CD8-positive, alpha-beta memory T cell (primary cell): ENCODE measurements around the gene GRID2. TPM values are rescaled to one million over a fixed set of nuclear protein-coding genes. Genes with fewer than 3 reads are reported as not detected.

Experiments used
- CTCF ChIA-PET: fragments of 350-600 bp; sonication (Branson Sonifier 250); formaldehyde crosslinking; loops from one replicate; lab custom pipeline; 2021; ENCODE audit warnings: antibody characterized with exemption; lab: Charles Lee
- POLR2A ChIA-PET: fragments of 350-600 bp; sonication (Branson Sonifier 250); formaldehyde crosslinking; loops from one replicate; lab custom pipeline; 2021; ENCODE audit warnings: antibody characterized with exemption; lab: Charles Lee
- DNase-seq, 5 donors: peaks; one replicate each; pipeline versions ENCODE4 v3.0.0 to v3.0.0-alpha.2; 2020 to 2022; ENCODE audit warnings: mixed read lengths in 1 of 5
- H3K27ac ChIP-seq: one replicate; pipeline ENCODE4 v1.7.0; 2013; ENCODE audit warnings: low read depth, mild to moderate bottlenecking, low read length, moderate library complexity
- H3K27me3 ChIP-seq: 2 replicates; pipeline ENCODE4 v1.7.0; 2013; ENCODE audit warnings: low read length, mild to moderate bottlenecking; ENCODE audit not compliant: insufficient read depth, poor library complexity, severe bottlenecking
- H3K36me3 ChIP-seq: 2 replicates; pipeline ENCODE4 v1.7.0; 2013; ENCODE audit warnings: mild to moderate bottlenecking, low read length, moderate library complexity; ENCODE audit not compliant: insufficient read depth
- H3K4me1 ChIP-seq: 2 replicates; pipeline ENCODE4 v1.7.0; 2013; ENCODE audit warnings: mild to moderate bottlenecking, low read length, moderate library complexity; ENCODE audit not compliant: insufficient read depth
- H3K4me3 ChIP-seq: 2 replicates; pipeline ENCODE4 v1.7.0; 2013; ENCODE audit warnings: mild to moderate bottlenecking, low read length
- H3K9me3 ChIP-seq: 2 replicates; pipeline ENCODE4 v1.7.0; 2013; ENCODE audit warnings: mild to moderate bottlenecking, low read length
- H3K27ac Mint-ChIP-seq, 8 donors: one replicate each; pipeline ENCODE4 v1.8.0; 2020 to 2021; ENCODE audit warnings: mixed read lengths in 8 of 8, mild to moderate bottlenecking in 6 of 8, inconsistent platforms in 3 of 8, moderate library complexity in 3 of 8
- H3K27me3 Mint-ChIP-seq, 2 donors: one replicate each; pipeline ENCODE4 v1.8.0; 2020 to 2021; ENCODE audit warnings: mixed read lengths in 2 of 2, mild to moderate bottlenecking in 1 of 2, moderate library complexity in 1 of 2
- H3K36me3 Mint-ChIP-seq, 3 donors: one replicate each; pipeline ENCODE4 v1.8.0; 2020 to 2021; ENCODE audit warnings: mixed read lengths in 3 of 3, inconsistent platforms in 1 of 3, mild to moderate bottlenecking in 1 of 3
- H3K4me1 Mint-ChIP-seq, 3 donors: one replicate each; pipeline ENCODE4 v1.8.0; 2020 to 2021; ENCODE audit warnings: mixed read lengths in 3 of 3, inconsistent platforms in 1 of 3, mild to moderate bottlenecking in 1 of 3
- H3K4me3 Mint-ChIP-seq, 7 donors: one replicate each; pipeline ENCODE4 v1.8.0; 2020 to 2021; ENCODE audit warnings: mixed read lengths in 7 of 7, mild to moderate bottlenecking in 6 of 7, moderate library complexity in 4 of 7, inconsistent platforms in 2 of 7
- H3K9me3 Mint-ChIP-seq, 5 donors: one replicate each; pipeline ENCODE4 v1.8.0; 2020 to 2022; ENCODE audit warnings: mixed read lengths in 5 of 5, mild to moderate bottlenecking in 3 of 5, moderate library complexity in 2 of 5, inconsistent platforms in 1 of 5
- polyA plus RNA-seq: library from polyadenylated mRNA; unstranded; fragments of 300-500 nt; fragmentation: Illumina TruSeq; gene quantifications from one replicate; pipeline ENCODE4 v1.2.3, GENCODE V29; 2021
- total RNA-seq, 2 experiments: library from RNA; stranded (reverse); gene quantifications; one replicate each; pipeline ENCODE4 v1.2.3, GENCODE V29; 2021

GRID2 gene
- total and polyA plus RNA-seq, 3 experiments from 2014 or later = not detected

DNA sequence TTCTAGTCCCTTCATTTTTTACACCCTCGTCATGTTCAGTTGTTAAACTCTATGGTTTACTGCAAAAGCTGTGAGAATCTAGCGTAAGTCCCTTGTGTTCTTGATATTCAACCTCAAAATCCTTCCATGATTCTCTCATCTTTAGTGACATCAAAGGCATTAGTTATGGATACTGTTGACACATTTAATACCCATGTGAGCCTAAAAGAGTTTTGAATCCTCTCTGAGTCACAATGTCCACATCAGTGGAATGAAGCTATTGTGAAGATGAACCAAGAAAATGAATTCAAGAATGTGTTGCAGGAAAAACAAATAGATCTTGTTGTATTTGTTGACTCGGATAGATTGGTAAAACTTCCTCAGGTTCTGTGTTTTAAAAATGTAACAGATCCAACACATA is 1130.1 kb downstream of the GRID2 start:
- H3K27ac ChIP-seq = no peak overlapping the region
- H3K9me3 Mint-ChIP-seq = peaks cover 2 to 25% (median 2%) of the 10 kb centered on the region in 5 donors
- H3K27ac Mint-ChIP-seq = no peak overlapping the region
- no peaks in the 10 kb centered on the region for H3K36me3 Mint-ChIP-seq
- no peaks in the 10 kb centered on the region for H3K4me1 Mint-ChIP-seq
- no peak overlapping the region for H3K4me3 ChIP-seq
- H3K27me3 Mint-ChIP-seq = no peaks in the 10 kb centered on the region
- no peaks in the 10 kb centered on the region for H3K27me3 ChIP-seq
- no peaks in the 10 kb centered on the region for H3K36me3 ChIP-seq
- CTCF ChIA-PET = no interaction called here
- POLR2A ChIA-PET = no interaction called here
- H3K4me1 ChIP-seq = no peaks in the 10 kb centered on the region
- no peak overlapping the region for H3K4me3 Mint-ChIP-seq
- no peak for DNase-seq
- no peaks in the 10 kb centered on the region for H3K9me3 ChIP-seq

DNA sequence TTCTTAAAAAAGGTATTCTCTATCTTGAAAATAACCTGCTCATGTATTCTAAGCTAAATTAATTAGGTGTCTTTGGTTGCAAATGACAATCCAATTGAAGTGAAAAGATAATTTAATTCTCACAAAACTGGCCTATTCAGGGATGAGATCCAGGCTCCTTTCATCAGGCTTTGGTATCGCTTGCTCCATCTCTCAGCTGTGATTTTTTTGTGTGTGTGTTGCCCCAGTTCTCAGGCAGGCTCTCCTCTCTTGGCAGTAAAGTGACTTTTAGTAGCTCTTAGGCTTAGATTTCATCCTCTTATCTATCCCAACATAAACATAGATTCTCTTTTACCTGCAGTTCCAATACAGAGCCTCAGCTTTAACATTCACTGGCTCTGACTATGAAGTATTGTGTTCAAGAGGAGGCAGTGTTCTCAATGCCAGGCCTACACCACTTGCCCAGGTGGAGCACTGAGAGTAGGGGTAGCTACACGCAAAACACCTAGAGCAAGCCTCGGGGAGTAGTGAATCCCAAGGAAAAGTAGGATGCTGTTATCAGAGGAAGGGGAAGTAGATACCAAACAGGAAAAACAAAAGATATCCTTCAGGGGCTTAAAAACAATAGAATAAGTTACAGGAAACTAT is 1132.3 kb downstream of the GRID2 start:
- H3K27ac ChIP-seq = no peak overlapping the region
- Mint-ChIP-seq H3K27ac (no peak overlapping the region), H3K4me3 (no peak overlapping the region), H3K36me3 (no peaks in the 10 kb centered on the region), H3K4me1 (no peaks in the 10 kb centered on the region), H3K9me3 (peaks cover 0 to 29% (median 7%) of the 10 kb centered on the region in 5 donors), H3K27me3 (no peaks in the 10 kb centered on the region)
- ChIA-PET CTCF (no interaction called here), POLR2A (no interaction called here)
- H3K9me3 ChIP-seq = no peaks in the 10 kb centered on the region
- H3K36me3 ChIP-seq = no peaks in the 10 kb centered on the region
- H3K27me3 ChIP-seq = no peaks in the 10 kb centered on the region
- no peak for DNase-seq
- no peaks in the 10 kb centered on the region for H3K4me1 ChIP-seq
- H3K4me3 ChIP-seq = no peak overlapping the region

DNA sequence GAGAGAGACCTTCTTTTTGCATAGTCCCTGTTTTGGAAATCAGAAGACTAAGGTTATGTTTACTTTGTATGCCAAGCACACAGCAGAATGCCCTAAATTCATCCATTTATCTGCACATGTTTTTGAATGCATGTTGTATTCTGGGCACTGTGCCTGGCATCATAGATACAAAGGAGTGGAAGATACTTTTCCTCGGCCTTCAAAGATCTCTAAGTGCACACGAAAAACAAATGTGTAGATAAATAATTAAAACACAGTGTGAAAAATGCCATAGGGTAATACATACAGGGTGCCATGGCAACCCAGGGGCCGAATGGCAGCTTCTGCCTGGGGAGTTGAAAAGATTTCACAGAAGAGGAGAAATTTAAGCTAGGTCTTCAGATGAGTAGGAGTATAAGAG is 1134.2 kb downstream of the GRID2 start:
- no peak overlapping the region for H3K4me3 Mint-ChIP-seq
- Histone ChIP-seq H3K9me3 (no peaks in the 10 kb centered on the region), H3K4me3 (no peak overlapping the region), H3K27ac (no peak overlapping the region), H3K27me3 (no peaks in the 10 kb centered on the region), H3K36me3 (no peaks in the 10 kb centered on the region), H3K4me1 (no peaks in the 10 kb centered on the region)
- peaks cover 0 to 33% (median 10%) of the 10 kb centered on the region in 5 donors for H3K9me3 Mint-ChIP-seq
- no peaks in the 10 kb centered on the region for H3K36me3 Mint-ChIP-seq
- CTCF ChIA-PET = no interaction called here
- no peaks in the 10 kb centered on the region for H3K4me1 Mint-ChIP-seq
- no peaks in the 10 kb centered on the region for H3K27me3 Mint-ChIP-seq
- no peak for DNase-seq
- no peak overlapping the region for H3K27ac Mint-ChIP-seq
- POLR2A ChIA-PET = no interaction called here

DNA sequence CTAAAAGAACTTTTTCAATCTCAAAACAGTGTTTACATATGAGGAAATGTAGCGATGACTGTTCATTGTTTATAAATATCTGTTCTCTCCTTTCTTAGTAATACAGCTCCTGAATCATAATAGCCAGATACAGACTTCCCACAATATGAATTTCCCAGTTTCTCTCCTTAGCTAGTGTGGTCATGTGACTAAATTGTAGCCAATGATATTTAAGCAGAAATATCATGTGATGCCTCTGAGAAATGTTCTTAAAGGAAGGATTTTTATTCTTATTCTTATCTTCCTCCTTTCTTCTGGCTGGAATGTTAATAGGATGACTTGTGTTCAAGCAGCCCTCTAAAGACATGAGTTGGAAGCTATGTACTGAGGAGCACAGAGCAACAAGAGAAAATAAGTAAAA is 1141.1 kb downstream of the GRID2 start:
- H3K4me3 Mint-ChIP-seq = no peak overlapping the region
- Histone ChIP-seq H3K27ac (no peak overlapping the region), H3K9me3 (no peaks in the 10 kb centered on the region), H3K36me3 (no peaks in the 10 kb centered on the region), H3K4me3 (no peak overlapping the region), H3K4me1 (no peaks in the 10 kb centered on the region), H3K27me3 (no peaks in the 10 kb centered on the region)
- H3K36me3 Mint-ChIP-seq = no peaks in the 10 kb centered on the region
- no peaks in the 10 kb centered on the region for H3K27me3 Mint-ChIP-seq
- ChIA-PET POLR2A (no interaction called here), CTCF (no interaction called here)
- peaks cover 0 to 19% (median 6%) of the 10 kb centered on the region in 5 donors for H3K9me3 Mint-ChIP-seq
- H3K4me1 Mint-ChIP-seq = no peaks in the 10 kb centered on the region
- DNase-seq = no peak
- H3K27ac Mint-ChIP-seq = no peak overlapping the region

DNA sequence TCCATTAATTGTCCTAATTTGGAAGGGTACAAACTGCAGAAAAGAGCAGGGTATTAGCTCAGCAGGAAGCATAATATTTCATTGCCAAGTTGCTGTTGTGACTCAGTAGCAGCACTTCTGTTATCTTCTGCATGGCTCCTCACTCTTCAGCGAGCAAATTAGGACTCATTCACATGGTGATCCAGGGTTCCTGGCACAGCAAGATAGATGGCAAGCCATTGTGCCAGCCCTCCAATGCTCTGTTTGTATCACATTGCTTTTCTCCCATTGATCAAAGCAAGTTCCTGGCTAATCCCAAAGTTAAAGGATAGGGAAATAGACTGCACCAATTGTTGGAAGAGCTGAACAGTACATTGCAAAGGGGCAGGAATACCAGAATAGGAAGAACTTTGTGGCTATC is 1142.3 kb downstream of the GRID2 start:
- Histone ChIP-seq H3K9me3 (no peaks in the 10 kb centered on the region), H3K27me3 (no peaks in the 10 kb centered on the region), H3K4me1 (no peaks in the 10 kb centered on the region), H3K36me3 (no peaks in the 10 kb centered on the region), H3K27ac (no peak overlapping the region), H3K4me3 (no peak overlapping the region)
- Mint-ChIP-seq H3K4me3 (no peak overlapping the region), H3K9me3 (peaks cover 0 to 19% (median 6%) of the 10 kb centered on the region in 5 donors), H3K27me3 (no peaks in the 10 kb centered on the region), H3K4me1 (no peaks in the 10 kb centered on the region), H3K27ac (no peak overlapping the region), H3K36me3 (no peaks in the 10 kb centered on the region)
- ChIA-PET POLR2A (no interaction called here), CTCF (no interaction called here)
- DNase-seq = no peak

DNA sequence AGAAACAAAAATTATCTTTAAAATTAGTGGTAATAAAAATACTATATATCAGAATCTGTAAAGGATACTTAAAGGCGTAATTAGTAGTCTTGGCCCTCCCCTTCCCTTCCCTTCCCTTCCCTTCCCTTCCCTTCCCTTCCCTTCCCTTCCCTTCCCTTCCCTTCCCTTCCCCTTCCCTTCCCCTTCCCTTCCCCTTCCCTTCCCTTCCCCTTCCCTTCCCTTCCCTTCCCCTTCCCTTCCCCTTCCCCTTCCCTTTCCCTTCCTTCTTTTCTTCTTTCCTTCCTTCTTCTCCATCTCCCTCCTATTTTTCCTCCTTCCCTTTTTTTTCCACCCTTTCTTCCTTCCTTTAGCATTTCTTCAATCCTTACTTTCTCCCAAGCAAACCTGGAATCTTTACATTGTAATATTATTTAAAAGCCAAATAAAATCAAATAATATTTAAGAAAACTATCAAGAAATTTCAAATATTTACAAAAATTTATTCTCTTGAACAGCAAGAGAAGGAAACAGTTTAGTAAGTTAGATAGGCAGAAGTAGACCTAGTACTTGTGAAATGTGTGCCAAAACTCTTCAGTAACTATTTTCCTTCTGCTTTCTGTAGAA is 1145.0 kb downstream of the GRID2 start:
- DNase-seq = no peak
- no peaks in the 10 kb centered on the region for H3K36me3 ChIP-seq
- POLR2A ChIA-PET = no interaction called here

DNA sequence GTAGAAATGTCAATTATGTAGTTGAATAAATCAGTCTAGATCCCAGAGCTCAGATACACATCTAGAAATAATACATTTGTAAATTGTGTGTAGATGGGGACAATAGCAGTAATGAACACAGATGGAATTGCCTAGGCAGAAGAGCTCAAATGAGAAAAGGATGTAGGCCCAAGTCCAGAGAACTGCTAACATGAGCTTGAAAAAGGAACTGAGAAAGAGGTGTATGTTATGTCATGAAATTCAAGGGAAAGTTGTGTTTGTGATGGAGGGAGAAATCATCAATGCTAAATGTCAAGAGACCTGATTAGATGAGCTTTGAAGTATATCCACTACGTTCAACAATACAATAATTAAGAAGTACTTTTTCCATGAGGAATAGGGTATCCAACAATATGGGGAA is 1148.2 kb downstream of the GRID2 start:
- DNase-seq = no peak
- H3K27ac ChIP-seq = no peak overlapping the region
- Mint-ChIP-seq H3K4me3 (no peak overlapping the region), H3K9me3 (peaks cover 0 to 20% (median 1%) of the 10 kb centered on the region in 5 donors), H3K27me3 (no peaks in the 10 kb centered on the region), H3K4me1 (no peaks in the 10 kb centered on the region), H3K27ac (no peak overlapping the region), H3K36me3 (no peaks in the 10 kb centered on the region)
- no peaks in the 10 kb centered on the region for H3K36me3 ChIP-seq
- H3K4me1 ChIP-seq = no peaks in the 10 kb centered on the region
- no peak overlapping the region for H3K4me3 ChIP-seq
- no peaks in the 10 kb centered on the region for H3K9me3 ChIP-seq
- H3K27me3 ChIP-seq = no peaks in the 10 kb centered on the region
- POLR2A ChIA-PET = no interaction called here
- CTCF ChIA-PET = no interaction called here

More for the DNA sequence above, 1145.0 kb downstream of the GRID2 start:
- H3K27ac ChIP-seq = no peak overlapping the region
- no peaks in the 10 kb centered on the region for H3K27me3 Mint-ChIP-seq
- H3K36me3 Mint-ChIP-seq = no peaks in the 10 kb centered on the region
- H3K9me3 Mint-ChIP-seq = peaks cover 0 to 10% (median 0%) of the 10 kb centered on the region in 5 donors
- H3K9me3 ChIP-seq = no peaks in the 10 kb centered on the region
- no peak overlapping the region for H3K4me3 ChIP-seq
- H3K27me3 ChIP-seq = no peaks in the 10 kb centered on the region
- H3K4me1 Mint-ChIP-seq = no peaks in the 10 kb centered on the region
- H3K4me3 Mint-ChIP-seq = no peak overlapping the region
- CTCF ChIA-PET = no interaction called here
- no peak overlapping the region for H3K27ac Mint-ChIP-seq
- no peaks in the 10 kb centered on the region for H3K4me1 ChIP-seq

DNA sequence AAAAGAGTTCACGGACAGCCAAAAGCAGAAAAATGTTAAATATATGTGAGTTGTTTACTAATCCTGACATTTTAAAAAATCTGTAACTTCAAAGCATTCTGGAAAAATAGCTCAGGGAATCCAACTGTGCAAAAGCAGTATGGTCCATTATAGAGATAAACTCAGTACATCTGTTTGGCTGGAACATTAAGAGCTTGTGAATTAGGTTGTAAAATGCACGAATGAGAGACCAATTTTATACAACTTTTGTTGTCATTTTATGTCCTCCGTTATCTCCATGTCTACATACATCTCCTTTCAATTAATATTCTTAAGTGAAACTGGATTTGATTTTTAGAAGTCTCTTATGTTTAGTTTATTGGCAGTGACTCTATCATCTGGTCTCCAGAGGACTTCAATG is 1157.8 kb downstream of the GRID2 start:
- Mint-ChIP-seq H3K36me3 (no peaks in the 10 kb centered on the region), H3K9me3 (peaks cover 0 to 34% (median 0%) of the 10 kb centered on the region in 5 donors), H3K27me3 (no peaks in the 10 kb centered on the region), H3K4me3 (no peak overlapping the region), H3K4me1 (no peaks in the 10 kb centered on the region), H3K27ac (no peak overlapping the region)
- no peaks in the 10 kb centered on the region for H3K36me3 ChIP-seq
- DNase-seq = no peak
- ChIA-PET CTCF (no interaction called here), POLR2A (no interaction called here)
- no peak overlapping the region for H3K27ac ChIP-seq
- H3K4me1 ChIP-seq = no peaks in the 10 kb centered on the region
- H3K4me3 ChIP-seq = no peak overlapping the region
- no peaks in the 10 kb centered on the region for H3K27me3 ChIP-seq
- no peaks in the 10 kb centered on the region for H3K9me3 ChIP-seq
